NCI-H187 treated with DMSO at 0.1 percent for 48 hours (cell line): Measurements from ENCODE around the gene RABGAP1L.
"Not testable (repeated sequence)": the region's sequence is repeated elsewhere in the genome, so short reads cannot be mapped to it uniquely, and the experiment has no call there.

Experiments
- DNase-seq: peaks from one replicate; lab custom pipeline; 2025; lab: John Stamatoyannopoulos, UW

The RABGAP1L gene

DNA sequence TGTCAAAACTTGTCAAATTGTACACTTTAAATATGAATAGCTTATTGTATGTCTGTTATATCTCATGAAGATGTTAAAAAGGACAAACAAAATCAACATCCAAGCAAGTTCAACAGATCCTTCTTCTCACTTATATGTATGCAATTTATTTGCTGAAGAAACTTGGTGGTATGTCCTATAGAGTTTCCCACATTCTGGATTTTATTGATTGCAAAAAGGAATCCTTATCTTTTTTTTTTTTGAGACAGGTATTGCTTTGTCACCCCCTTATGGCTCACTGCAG is 5.6 kb upstream of the RABGAP1L start:
- no peak for DNase-seq

GRCh38 chr1:174156437-174156836 is 2.9 kb upstream of the RABGAP1L start:
- DNase-seq, result no peak

- no peak for DNase-seq
These were observed 2.0 kb upstream of the RABGAP1L start for GRCh38 chr1:174157157-174157806.

GRCh38 chr1:174158767-174159251 is 511 bp upstream of the RABGAP1L start:
- peak; percentile 79 for DNase-seq

- DNase-seq, result no peak
These were observed 771 bp downstream of the RABGAP1L start for GRCh38 chr1:174160109-174160473.

GRCh38 chr1:174160603-174161002 is 1.3 kb downstream of the RABGAP1L start:
- DNase-seq, result no peak

GRCh38 chr1:174161813-174162212 is 2.5 kb downstream of the RABGAP1L start:
- DNase-seq, result no peak

DNA sequence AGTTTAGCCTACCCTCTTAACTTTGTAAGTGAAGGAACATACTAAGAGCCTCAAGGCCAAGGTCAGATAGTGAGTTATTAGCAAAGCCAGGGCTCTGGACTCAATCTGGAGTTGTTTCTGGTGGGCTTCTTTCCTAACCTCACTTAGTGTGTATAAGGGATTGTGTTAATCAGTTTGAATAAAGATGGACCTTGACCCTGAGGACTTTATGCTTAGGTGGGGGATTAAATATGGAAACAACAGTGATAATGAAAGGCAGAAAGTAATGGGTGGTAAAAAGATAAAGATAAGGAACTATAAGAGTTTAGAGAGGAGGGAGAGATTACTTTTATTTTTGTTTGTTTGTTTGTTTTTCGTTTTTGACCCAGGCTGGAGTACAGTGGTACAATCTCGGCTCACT is 5.5 kb downstream of the RABGAP1L start:
- no peak for DNase-seq

GRCh38 chr1:174165471-174166137 is 6.3 kb downstream of the RABGAP1L start:
- DNase-seq, result no peak

GRCh38 chr1:174166530-174167264 is 7.4 kb downstream of the RABGAP1L start:
- DNase-seq, result no peak

DNA sequence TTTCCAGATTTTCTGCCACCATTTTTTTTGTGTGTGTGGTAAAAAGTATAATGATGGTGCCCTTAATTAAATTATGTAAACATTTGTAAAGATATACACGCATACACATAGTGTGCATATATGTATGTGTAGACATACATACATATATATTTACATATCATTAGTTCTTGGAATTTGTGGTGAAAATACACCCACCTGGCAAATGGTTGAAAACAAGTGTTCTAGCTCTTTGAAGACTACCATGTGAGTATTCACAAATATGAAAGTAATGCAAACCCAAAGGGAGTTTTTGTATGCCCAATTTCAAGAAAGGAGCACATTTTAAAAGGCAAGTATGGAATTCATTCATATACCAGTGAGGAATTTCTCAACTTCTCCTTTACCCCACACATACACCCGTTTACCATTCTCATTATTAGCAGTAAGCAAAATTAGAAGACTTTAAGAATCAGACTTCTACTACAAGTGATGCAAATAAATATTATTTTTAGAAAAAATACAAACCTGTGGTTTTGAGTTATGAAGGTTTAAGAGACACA is 8.0 kb downstream of the RABGAP1L start:
- no peak for DNase-seq

GRCh38 chr1:174169342-174169741 is 10.0 kb downstream of the RABGAP1L start:
- DNase-seq, result no peak

DNA sequence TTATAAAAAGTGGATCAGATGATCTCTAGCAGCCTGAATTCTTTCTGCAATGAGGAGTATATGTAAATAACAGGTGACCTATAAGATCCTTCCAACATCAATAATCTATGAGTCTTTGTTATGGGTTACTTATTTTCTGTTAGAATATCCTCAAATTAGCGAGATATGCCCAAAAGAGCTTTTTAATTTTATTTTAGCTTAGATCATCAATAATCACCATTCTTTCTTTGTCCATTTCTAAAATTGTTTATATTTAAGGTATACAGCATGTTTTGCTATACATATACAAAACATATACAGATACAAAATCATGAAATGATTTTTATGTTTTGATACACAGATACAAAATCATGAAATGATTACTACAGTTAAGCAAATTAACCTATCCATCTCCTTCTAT is 11.8 kb downstream of the RABGAP1L start:
- no peak for DNase-seq

GRCh38 chr1:174174461-174175329 is 15.4 kb downstream of the RABGAP1L start:
- no peak for DNase-seq

GRCh38 chr1:174178459-174178858 is 19.1 kb downstream of the RABGAP1L start:
- not testable (repeated sequence) for DNase-seq

DNA sequence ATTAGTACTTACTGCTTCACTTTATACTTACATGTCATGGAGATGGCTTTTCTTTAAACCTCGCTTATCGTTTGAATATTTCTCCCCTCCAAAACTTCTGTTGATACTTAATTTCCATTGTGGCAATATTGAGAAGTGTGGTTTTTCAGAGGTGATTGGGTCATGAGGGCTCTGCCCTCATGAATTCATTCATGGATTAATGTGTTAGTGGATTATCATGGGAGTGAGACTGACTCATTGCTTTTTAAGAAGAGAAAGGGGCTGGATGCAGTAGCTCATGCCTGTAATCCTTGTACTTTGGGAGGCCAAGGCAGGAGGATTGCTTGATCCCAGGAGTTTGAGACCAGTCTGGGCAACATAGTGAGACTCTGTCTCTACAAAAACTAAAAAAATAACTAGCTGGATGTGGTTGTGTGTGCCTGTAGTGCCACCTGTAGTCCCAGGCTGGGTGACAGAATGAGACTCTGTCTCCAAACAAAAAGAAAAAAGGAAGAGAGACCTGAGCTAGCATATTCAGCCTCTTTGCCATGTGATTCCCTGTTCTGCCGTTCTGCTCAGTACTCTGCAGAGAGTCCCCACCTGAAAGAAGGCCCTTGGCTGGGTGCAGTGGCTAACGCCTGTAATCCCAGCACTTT is 30.2 kb downstream of the RABGAP1L start:
- DNase-seq, result no peak

DNA sequence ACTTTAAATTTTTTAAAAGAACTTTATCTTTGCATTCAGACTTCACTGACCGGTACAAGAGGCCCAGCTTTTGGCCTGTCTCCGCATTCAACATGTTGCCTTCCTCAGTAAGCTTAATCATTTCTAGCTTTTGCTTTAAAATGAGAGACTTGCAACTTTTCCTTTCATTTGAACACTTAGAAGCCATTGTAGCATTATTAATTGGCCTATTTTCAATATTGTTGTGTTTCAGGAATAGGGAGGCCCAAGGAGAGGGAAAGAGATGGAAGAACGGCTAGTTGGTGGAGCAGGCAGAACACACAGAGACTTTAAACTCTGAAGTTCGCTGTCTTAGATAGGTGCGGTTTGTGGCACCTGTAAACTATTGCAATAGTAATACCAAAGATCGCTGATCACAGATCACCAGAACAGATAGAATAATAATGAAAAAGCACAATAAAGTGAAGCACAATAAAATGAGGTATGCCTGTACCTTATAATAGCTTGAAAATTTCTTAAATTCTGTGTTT is 31.4 kb downstream of the RABGAP1L start:
- no peak for DNase-seq

GRCh38 chr1:174191349-174191862 is 32.1 kb downstream of the RABGAP1L start:
- no peak for DNase-seq

GRCh38 chr1:174194461-174194860 is 35.1 kb downstream of the RABGAP1L start:
- no peak for DNase-seq

DNA sequence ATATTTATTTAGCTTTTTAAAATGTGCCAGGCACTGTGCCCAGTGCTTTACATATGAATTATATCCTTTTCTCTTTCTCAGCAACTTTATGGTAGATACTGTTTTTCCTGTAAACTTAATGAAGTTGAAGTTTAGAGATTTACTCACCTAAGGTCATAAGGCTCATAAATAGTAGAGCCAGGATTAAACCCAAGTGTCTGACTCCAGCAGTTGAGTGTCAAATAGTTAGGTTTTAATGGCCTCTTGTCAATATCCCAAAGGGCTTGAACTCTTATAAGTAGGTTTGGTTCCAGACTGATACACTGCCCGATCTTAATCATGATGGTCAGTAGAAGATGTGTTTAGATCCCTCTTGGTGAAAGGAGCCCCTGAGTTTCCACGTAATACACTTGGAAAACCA is 37.8 kb downstream of the RABGAP1L start:
- no peak for DNase-seq

- no peak for DNase-seq
These were observed 38.2 kb downstream of the RABGAP1L start for GRCh38 chr1:174197547-174197946.
